Measurements from ENCODE around the gene ASMT. TPM values are rescaled to one million over a fixed set of nuclear protein-coding genes. Genes with fewer than 3 reads are reported as not detected.

The ASMT gene
- total and polyA plus RNA-seq, 10 of the 15 experiments (the other 5 are each of a cell fraction or from before 2014, with no cell fraction given) = 0.18 to 0.29 TPM; not detected in 8

- Histone ChIP-seq H3K9ac (ENCODE audit: control insufficient read depth, insufficient read depth, low read length) (no peak overlapping the region), H3K27me3 (replicated peaks in 1 of 2; ENCODE audit: control insufficient read depth in 2 of 2, insufficient read depth in 2 of 2, low read length in 1 of 2) (no peaks in the 10 kb centered on the region), H3K4me2 (ENCODE audit: control insufficient read depth, insufficient read depth) (no peak overlapping the region), H3K79me2 (ENCODE audit: control insufficient read depth, insufficient read depth, low read length) (no peaks in the 10 kb centered on the region), H3K4me1 (ENCODE audit: control insufficient read depth, insufficient read depth, low read length) (no peaks in the 10 kb centered on the region), H3K27ac (ENCODE audit: control insufficient read depth, insufficient read depth) (no peak overlapping the region), H4K20me1 (ENCODE audit: control insufficient read depth, insufficient read depth) (no peaks in the 10 kb centered on the region), H3K36me3 (ENCODE audit: control insufficient read depth in 2 of 2, insufficient read depth in 2 of 2, low read length in 1 of 2) (no peaks in the 10 kb centered on the region; a peak in 2 of 4 replicates), H2AFZ (ENCODE audit: control insufficient read depth, low read depth, low read length) (no peak overlapping the region), H3K9me3 (replicated peaks; ENCODE audit: control insufficient read depth, insufficient read depth, low read length) (no peaks in the 10 kb centered on the region), H3K4me3 (no peak overlapping the region)
- POLR2A ChIA-PET = no interaction called here
- RAD21 ChIA-PET (ENCODE audit: unreplicated experiment) = no interaction called here
- BruUV-seq (replicated peaks) = TSS peak; percentile 68
- intact Hi-C loops (cut with micrococcal nuclease; ENCODE audit: unreplicated experiment) = loop anchor here (1.0 kb wide), 1 partner anchor 920 kb away; no protein-coding TSS in a partner anchor
- FAIRE-seq (no peak), ATAC-seq (peak; percentile 78), DNase-seq (ENCODE audit: low read depth, low spot score) (no peak)
- WGBS (ENCODE audit: insufficient coverage, insufficient replicate concordance, low lambda C conversion rate, missing lambda C conversion rate) = 64% methylated on average over 7 of the region's 7 CpGs
- SMC1A ChIA-PET (ENCODE audit: uncharacterized antibody, unreplicated experiment) = no interaction called here
- in situ Hi-C loops (cut with MboI) = no loop called here
- CTCF ChIA-PET = no interaction called here
- TF ChIP-seq GABPA (IDR thresholded peaks at IDR 0.05; ENCODE audit: low read depth) = no peak
- TF ChIP-seq SMC3 (IDR thresholded peaks at IDR 0.05; ENCODE audit: borderline replicate concordance, low read length) = peak; percentile 56; the same call in 1 of the 2 replicates
- no peak for TF ChIP-seq ZNF622 (IDR thresholded peaks at IDR 0.05)
- peak; percentile 74; the same call in 1 of the 2 replicates for TF ChIP-seq SMARCA5 (IDR thresholded peaks at IDR 0.05)
- TF ChIP-seq CBX5 (IDR thresholded peaks at IDR 0.05; ENCODE audit: low read depth) = 0 out of 2 replicates have a peak, but pooled peaks have one; percentile 25
- TF ChIP-seq SP1 (IDR thresholded peaks at IDR 0.05; ENCODE audit: low read depth, low read length) = no peak
- no peak for TF ChIP-seq NKRF (conservative IDR thresholded peaks at IDR 0.05)
- peak; percentile 48 to 78 (median 69) for TF ChIP-seq CTCF (IDR thresholded peaks at IDR 0.05 in 2 of 3, conservative IDR thresholded peaks at IDR 0.05 in 1 of 3; ENCODE audit: control insufficient read depth in 2 of 3, extremely low read depth in 1 of 3, insufficient read depth in 1 of 3, low read depth in 3 of 3, low read length in 3 of 3)
- TF ChIP-seq RAD21 (IDR thresholded peaks at IDR 0.05; ENCODE audit: insufficient read depth, low read depth, low read length) = peak; percentile 61
These were observed 58.5 kb downstream of the ASMT start for GRCh38 chrX:1673337-1673736.
